Measurements from ENCODE around the gene PTPRA. TPM values are rescaled to one million over a fixed set of nuclear protein-coding genes. Genes with fewer than 3 reads are reported as not detected.

The PTPRA gene
- total and polyA plus RNA-seq, 12 donors, result 8.9 to 37.3 (median 28.5) TPM

- H3K36me3 ChIP-seq, result no peaks in the 10 kb centered on the region
- no peaks in the 10 kb centered on the region for H3K9me3 ChIP-seq
- H3K27me3 ChIP-seq, result peaks cover 0 to 37% (median 23%) of the 10 kb centered on the region in 7 donors
- H3K4me3 ChIP-seq, result no peak overlapping the region
- 80 to 87% methylated on average over 8 of the region's 8 CpGs for WGBS, 2 donors
- no peak overlapping the region for H3K27ac ChIP-seq
- TF ChIP-seq CTCF (IDR thresholded peaks at IDR 0.05), result peak in 5 of 9 donors; percentile 15 to 32 (median 25)
- DNase-seq (no peak), ATAC-seq (peak in 4 of 8 donors; percentile 19 to 64 (median 39))
- intact Hi-C loops (cut with DNase I), result no loop called here
- H3K4me1 ChIP-seq, result peaks cover 0 to 18% (median 10%) of the 10 kb centered on the region in 9 donors
These were observed 196.0 kb downstream of the PTPRA start for GRCh38 chr20:3068986-3069900.

GRCh38 chr20:3070725-3071124, 197.4 kb downstream of the PTPRA start:
- intact Hi-C loops (cut with DNase I), result no loop called here
- DNase-seq, result no peak
- no peaks in the 10 kb centered on the region for H3K36me3 ChIP-seq
- H3K4me3 ChIP-seq, result no peak overlapping the region
- H3K27ac ChIP-seq, result no peak overlapping the region
- no peaks in the 10 kb centered on the region for H3K9me3 ChIP-seq
- TF ChIP-seq CTCF (IDR thresholded peaks at IDR 0.05), result no peak
- H3K4me1 ChIP-seq, result peaks cover 0 to 18% (median 10%) of the 10 kb centered on the region in 9 donors
- ATAC-seq, result no peak
- WGBS, 2 donors, result 86 to 93% methylated on average over 4 of the region's 4 CpGs
- peaks cover 0 to 40% (median 23%) of the 10 kb centered on the region in 7 donors for H3K27me3 ChIP-seq

- 75 to 80% methylated on average over 16 of the region's 16 CpGs for WGBS, 2 donors
- Histone ChIP-seq H3K27me3 (peaks cover 0 to 40% (median 23%) of the 10 kb centered on the region in 7 donors), H3K36me3 (no peaks in the 10 kb centered on the region), H3K4me3 (peak overlapping the region in 9 of 10 donors; percentile 48 to 71 (median 60)), H3K27ac (peak overlapping the region in 1 of 10 donors; percentile 56), H3K9me3 (no peaks in the 10 kb centered on the region), H3K4me1 (peaks cover 0 to 18% (median 10%) of the 10 kb centered on the region in 9 donors)
- no peak for TF ChIP-seq CTCF (IDR thresholded peaks at IDR 0.05)
- DNase-seq (no peak), ATAC-seq (no peak)
- intact Hi-C loops (cut with DNase I), result no loop called here
These were observed 198.0 kb downstream of the PTPRA start for GRCh38 chr20:3071266-3071609.

- H3K4me1 ChIP-seq, result peaks cover 0 to 18% (median 10%) of the 10 kb centered on the region in 9 donors
- WGBS, 2 donors, result 7 to 9% methylated on average over 94 to 95 of the region's 95 CpGs
- H3K27me3 ChIP-seq, result peaks cover 0 to 40% (median 23%) of the 10 kb centered on the region in 7 donors
These were observed 198.6 kb downstream of the PTPRA start, which contains the start of gene OXT for GRCh38 chr20:3071610-3072529. Gene OXT, plus strand, starts transcription at chr20:3071620. Its CDS starts 36 bp downstream, at chr20:3071656.

More at GRCh38 chr20:3071610-3072529, 198.6 kb downstream of the PTPRA start, which contains the start of gene OXT:
- peak within 1 kb of the TSS in 4 of 10 donors; percentile 9 to 66 (median 42) for H3K27ac ChIP-seq
- ATAC-seq, result peak; percentile 53 to 87 (median 74)
- no peak for TF ChIP-seq CTCF (IDR thresholded peaks at IDR 0.05)
- H3K9me3 ChIP-seq, result no peaks in the 10 kb centered on the region
- H3K4me3 ChIP-seq, result peak within 1 kb of the TSS; percentile 35 to 71 (median 60)
- H3K36me3 ChIP-seq, result no peaks in the 10 kb centered on the region
- intact Hi-C loops (cut with DNase I), result no loop called here
- peak; percentile 33 to 62 for DNase-seq
